Spleen (tissue), 11 donors: ENCODE results near the gene HOXD12. TPM values are rescaled to one million over a fixed set of nuclear protein-coding genes. Genes with fewer than 3 reads are reported as not detected.

Source experiments
- DNase-seq: peaks from one replicate; pipeline ENCODE4 v3.0.0-alpha.2; 2020
- H3K27ac ChIP-seq, 8 donors: fragments of 200-600 bp; sonication (generic) in 7 of 8; 1 replicate in 4 of 8; 2 replicates in 4 of 8; pipeline versions ENCODE4 v1.5.0 to v1.8.0; 2016 to 2021; ENCODE audit warnings: inconsistent platforms in 4 of 8, mild to moderate bottlenecking in 4 of 8, moderate library complexity in 1 of 8
- H3K27me3 ChIP-seq, 7 donors: fragments of 200-600 bp; sonication (generic) in 6 of 7; replicated peaks in 1 of 7; 1 replicate in 4 of 7; 2 replicates in 3 of 7; pipeline versions ENCODE4 v1.5.0 to v1.8.0; 2016 to 2021; ENCODE audit warnings: inconsistent platforms in 3 of 7, mild to moderate bottlenecking in 1 of 7
- H3K36me3 ChIP-seq, 6 donors: fragments of 200-600 bp; sonication (generic) in 5 of 6; 1 replicate in 4 of 6; 2 replicates in 2 of 6; pipeline versions ENCODE4 v1.5.0 to v1.8.0; 2016 to 2021; ENCODE audit warnings: inconsistent platforms in 2 of 6
- H3K4me1 ChIP-seq, 6 donors: fragments of 200-600 bp; sonication (generic) in 5 of 6; 1 replicate in 3 of 6; 2 replicates in 3 of 6; pipeline versions ENCODE4 v1.5.0 to v1.8.0; 2016 to 2021; ENCODE audit warnings: inconsistent platforms in 3 of 6
- H3K4me3 ChIP-seq, 8 donors: fragments of 200-600 bp; sonication (generic) in 7 of 8; 1 replicate in 4 of 8; 2 replicates in 4 of 8; pipeline versions ENCODE4 v1.5.0 to v1.8.0; 2016 to 2021; ENCODE audit warnings: inconsistent platforms in 4 of 8, mild to moderate bottlenecking in 4 of 8, moderate library complexity in 2 of 8
- H3K9me3 ChIP-seq, 8 donors: fragments of 200-600 bp; sonication (generic) in 7 of 8; 1 replicate in 4 of 8; 2 replicates in 4 of 8; pipeline versions ENCODE4 v1.5.0 to v1.8.0; 2016 to 2021; ENCODE audit warnings: inconsistent platforms in 4 of 8
- POLR2A ChIP-seq, 3 donors: fragments of 450-650 bp; IDR thresholded peaks; one replicate each; pipeline ENCODE4 v1.5.1; 2017; ENCODE audit warnings: antibody characterized with exemption in 3 of 3, mild to moderate bottlenecking in 1 of 3
- POLR2AphosphoS5 ChIP-seq, 3 donors: sonication (generic); formaldehyde crosslinking; IDR thresholded peaks; one replicate each; pipeline ENCODE4 v1.5.1; 2017; ENCODE audit warnings: antibody characterized with exemption in 3 of 3
- WGBS, 5 donors: extraction: QIAGEN DNeasy Blood & Tissue Kit in 3 of 5; methylation state at CpG; one replicate each; pipeline versions ENCODE4 v1.1.5 to v1.1.7; 2013 to 2018; 5-methylcytosine and 5-hydroxymethylcytosine counted together
- intact Hi-C: fragments of 100-400 bp; cut with DNase I; formaldehyde crosslinking; loops from one replicate; pipeline ENCODE4 v1.15.0; 2023; ENCODE audit warnings: low total_unique reads
- microRNA-seq, 3 donors: library from miRNA; unstranded; fragments of <30 nt; microRNA quantifications; one replicate each; pipeline versions ENCODE4 to v1.1.0, GENCODE V29; 2019 to 2020
- polyA plus RNA-seq, 3 donors: library from polyadenylated mRNA; stranded (reverse); fragments of 200-250 nt; gene quantifications; one replicate each; pipeline ENCODE4 v1.2.1, GENCODE V29; 2013
- small RNA-seq, 4 donors: library from RNA; depleted of rRNA; stranded (forward); fragments of <200 nt; gene quantifications; one replicate each; pipeline ENCODE3, GENCODE V24; 2016
- total RNA-seq, 7 donors: library from RNA; depleted of rRNA in 3 of 7; stranded (reverse); fragments of >200 nt in 3 of 7; fragmentation: NEBNext Ultra II Directional in 4 of 7; extraction: Animal tissue kit (Norgen Biotek cat#: 25700) in 4 of 7; gene quantifications; one replicate each; pipeline versions ENCODE4 v1.1.0 to v1.2.1, GENCODE V29; 2016 to 2021
- TF ChIP-seq, protein P1 (sequence below), 11 experiments: fragments of 200-600 bp in 7 of 11; fragments of 450-650 bp in 4 of 11; sonication (generic) in 4 of 11; IDR thresholded peaks in 8 of 11; conservative IDR thresholded peaks in 3 of 11; 1 replicate in 7 of 11; 2 replicates in 4 of 11; pipeline versions ENCODE4 v1.4.0 to v1.8.0; 2016 to 2021; ENCODE audit warnings: antibody characterized with exemption in 11 of 11, inconsistent platforms in 4 of 11, mild to moderate bottlenecking in 1 of 11
- donor health status: healthy with polysubstance abuse.
- donor health status: DM: no; HTN: no; CAD: no; lungs with moderate emphysema.
- donor health status: DM: no; HTN: no; CAD: no.
- donor health status: Bipolar disorder and iron deficiency.
- donor health status: healthy.
- donor health status: DM: no; HTN: no; CAD: no.
- donor health status: DM: yes; HTN: yes; CAD: no.

HOXD12 gene
- total and polyA plus RNA-seq, 10 donors, result not detected

DNA sequence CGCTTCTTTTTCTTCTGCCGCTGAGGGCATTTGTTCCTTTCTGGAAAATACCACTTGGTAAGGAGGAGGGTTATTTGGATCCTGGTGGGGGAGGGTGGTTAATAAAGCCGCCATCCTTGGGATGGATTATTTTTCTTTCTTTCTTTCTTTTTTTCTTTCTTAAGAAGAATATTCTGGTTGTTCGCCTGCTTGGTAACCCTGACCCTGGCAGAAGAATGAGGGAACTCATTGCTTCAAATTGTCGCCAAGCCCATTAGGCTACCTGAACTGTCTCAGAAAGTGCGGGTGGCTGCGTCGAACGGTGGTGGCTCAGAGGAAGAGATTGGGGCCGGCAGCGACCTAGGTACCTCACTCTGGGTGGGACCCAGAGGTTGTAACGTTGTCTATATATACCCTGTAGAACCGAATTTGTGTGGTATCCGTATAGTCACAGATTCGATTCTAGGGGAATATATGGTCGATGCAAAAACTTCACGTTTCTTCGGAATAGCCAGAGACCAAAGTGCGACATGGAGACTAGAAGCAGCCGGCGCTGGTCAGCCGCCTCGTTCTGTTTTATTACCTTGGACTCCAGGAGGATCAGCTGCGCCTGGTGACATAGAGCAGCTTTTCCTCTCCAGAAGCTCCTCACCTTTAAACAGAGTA lies 50.5 kb downstream of the HOXD12 start:
- Histone ChIP-seq H3K4me3 (no peak overlapping the region), H3K36me3 (no peaks in the 10 kb centered on the region), H3K27me3 (peaks cover 0 to 100% (median 74%) of the 10 kb centered on the region in 7 donors), H3K4me1 (peaks cover 0 to 25% (median 7%) of the 10 kb centered on the region in 6 donors), H3K27ac (no peak overlapping the region), H3K9me3 (no peaks in the 10 kb centered on the region)
- no peak for DNase-seq
- 31 to 42% (median 33%) methylated on average over 24 of the region's 24 CpGs for WGBS, 5 donors
- intact Hi-C loops, result no loop called here
- no peak for TF ChIP-seq POLR2A (IDR thresholded peaks at IDR 0.05)
- TF ChIP-seq POLR2AphosphoS5 (IDR thresholded peaks at IDR 0.05), result no peak
- TF ChIP-seq, protein P1, sequence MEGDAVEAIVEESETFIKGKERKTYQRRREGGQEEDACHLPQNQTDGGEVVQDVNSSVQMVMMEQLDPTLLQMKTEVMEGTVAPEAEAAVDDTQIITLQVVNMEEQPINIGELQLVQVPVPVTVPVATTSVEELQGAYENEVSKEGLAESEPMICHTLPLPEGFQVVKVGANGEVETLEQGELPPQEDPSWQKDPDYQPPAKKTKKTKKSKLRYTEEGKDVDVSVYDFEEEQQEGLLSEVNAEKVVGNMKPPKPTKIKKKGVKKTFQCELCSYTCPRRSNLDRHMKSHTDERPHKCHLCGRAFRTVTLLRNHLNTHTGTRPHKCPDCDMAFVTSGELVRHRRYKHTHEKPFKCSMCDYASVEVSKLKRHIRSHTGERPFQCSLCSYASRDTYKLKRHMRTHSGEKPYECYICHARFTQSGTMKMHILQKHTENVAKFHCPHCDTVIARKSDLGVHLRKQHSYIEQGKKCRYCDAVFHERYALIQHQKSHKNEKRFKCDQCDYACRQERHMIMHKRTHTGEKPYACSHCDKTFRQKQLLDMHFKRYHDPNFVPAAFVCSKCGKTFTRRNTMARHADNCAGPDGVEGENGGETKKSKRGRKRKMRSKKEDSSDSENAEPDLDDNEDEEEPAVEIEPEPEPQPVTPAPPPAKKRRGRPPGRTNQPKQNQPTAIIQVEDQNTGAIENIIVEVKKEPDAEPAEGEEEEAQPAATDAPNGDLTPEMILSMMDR (IDR thresholded peaks at IDR 0.05 in 8 of 11, conservative IDR thresholded peaks at IDR 0.05 in 3 of 11), result no peak

DNA sequence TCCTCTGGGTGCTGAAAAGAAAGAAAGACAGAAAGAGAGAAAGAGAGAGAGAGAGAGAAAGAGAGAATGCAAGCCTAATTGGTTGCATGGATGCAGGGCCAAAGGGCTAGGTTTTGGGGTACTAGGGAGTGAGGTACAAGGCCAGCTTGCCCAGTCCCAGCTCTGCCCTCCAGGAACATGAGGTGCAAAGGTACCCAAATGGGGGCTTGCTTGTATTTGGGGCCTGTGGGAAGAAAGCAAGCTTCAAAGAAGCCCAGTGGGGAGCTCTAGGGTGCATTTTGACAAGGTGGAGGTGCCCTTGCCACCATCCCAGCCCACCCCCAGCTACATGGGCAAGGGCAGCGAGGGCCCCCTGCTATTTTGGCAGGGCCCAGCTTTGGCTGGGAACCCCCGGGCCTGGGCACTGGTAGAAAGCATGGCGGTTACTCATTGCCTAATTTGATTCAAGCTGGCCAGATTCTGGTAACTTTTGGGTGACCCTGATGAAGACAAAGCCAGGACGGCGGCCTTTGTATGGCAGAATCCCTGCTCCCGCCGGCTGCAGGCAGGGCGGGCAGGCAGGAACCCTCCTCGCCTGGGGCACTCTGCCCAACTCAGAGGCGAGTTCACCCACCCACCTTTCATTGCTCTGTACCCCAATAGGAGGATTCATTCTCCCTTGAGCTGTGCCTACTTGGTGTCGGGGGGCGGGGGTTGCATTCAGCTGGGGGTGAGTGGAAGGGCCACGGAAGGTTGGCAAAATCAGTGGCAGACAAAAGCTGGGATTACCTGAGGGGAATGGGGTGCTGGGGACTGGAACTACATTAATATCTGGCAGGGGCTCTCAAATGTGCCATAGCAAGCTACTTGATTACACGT lies 51.2 kb downstream of the HOXD12 start:
- Histone ChIP-seq H3K9me3 (no peaks in the 10 kb centered on the region), H3K27me3 (peaks cover 0 to 100% (median 82%) of the 10 kb centered on the region in 7 donors), H3K4me3 (peak overlapping the region in 2 of 8 donors; percentile 35 to 59), H3K36me3 (no peaks in the 10 kb centered on the region), H3K27ac (no peak overlapping the region), H3K4me1 (peaks cover 0 to 25% (median 7%) of the 10 kb centered on the region in 6 donors)
- WGBS, 5 donors, result 42 to 56% (median 48%) methylated on average over 11 to 14 of the region's 14 CpGs
- DNase-seq, result no peak
- intact Hi-C loops, result no loop called here
- no peak for TF ChIP-seq POLR2AphosphoS5 (IDR thresholded peaks at IDR 0.05)
- TF ChIP-seq, protein P1 (IDR thresholded peaks at IDR 0.05 in 8 of 11, conservative IDR thresholded peaks at IDR 0.05 in 3 of 11), result no peak
- TF ChIP-seq POLR2A (IDR thresholded peaks at IDR 0.05), result no peak

DNA sequence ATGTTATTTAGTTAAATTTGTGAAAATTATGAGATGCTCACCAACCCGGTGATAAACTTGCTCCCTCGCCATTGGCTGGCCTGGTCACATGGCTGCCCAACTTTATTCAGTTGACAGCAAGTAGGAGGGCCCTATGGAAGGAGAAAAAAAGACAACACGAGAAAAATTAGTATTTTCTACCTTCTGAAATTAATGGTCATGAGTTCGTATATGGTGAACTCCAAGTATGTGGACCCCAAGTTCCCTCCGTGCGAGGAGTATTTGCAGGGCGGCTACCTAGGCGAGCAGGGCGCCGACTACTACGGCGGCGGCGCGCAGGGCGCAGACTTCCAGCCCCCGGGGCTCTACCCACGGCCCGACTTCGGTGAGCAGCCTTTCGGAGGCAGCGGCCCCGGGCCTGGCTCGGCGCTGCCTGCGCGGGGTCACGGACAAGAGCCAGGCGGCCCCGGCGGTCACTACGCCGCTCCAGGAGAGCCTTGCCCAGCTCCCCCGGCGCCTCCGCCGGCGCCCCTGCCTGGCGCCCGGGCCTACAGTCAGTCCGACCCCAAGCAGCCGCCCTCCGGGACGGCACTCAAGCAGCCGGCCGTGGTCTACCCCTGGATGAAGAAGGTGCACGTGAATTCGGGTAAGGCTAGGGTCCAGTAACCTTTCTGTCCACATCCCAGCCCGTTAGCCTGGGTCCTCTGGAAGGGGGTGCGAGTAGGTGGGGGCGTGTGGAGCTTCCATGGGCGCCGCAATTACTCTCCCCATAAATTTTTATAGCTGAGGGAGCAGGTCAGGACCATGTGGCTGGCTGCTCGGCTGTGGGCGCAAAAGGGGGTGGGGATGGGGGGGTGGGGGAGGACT lies 52.1 kb downstream of the HOXD12 start, which contains the start of gene HOXD4:
TSS of gene HOXD4 (plus strand) at position 109 of the 846 bp plus-strand sequence. CDS start at position 193, 84 bp downstream.
- intact Hi-C loops, result no loop called here
- WGBS, 5 donors, result 4 to 16% (median 14%) methylated on average over 32 to 55 of the region's 55 CpGs
- Histone ChIP-seq H3K9me3 (no peaks in the 10 kb centered on the region), H3K4me1 (peaks cover 0 to 29% (median 8%) of the 10 kb centered on the region in 6 donors), H3K27ac (peak within 1 kb of the TSS in 5 of 8 donors; percentile 36 to 60 (median 56)), H3K36me3 (no peaks in the 10 kb centered on the region), H3K4me3 (peak within 1 kb of the TSS in 7 of 8 donors; percentile 1 to 59 (median 8)), H3K27me3 (peaks cover 0 to 100% (median 90%) of the 10 kb centered on the region in 7 donors)
- DNase-seq, result no peak
- TF ChIP-seq POLR2A (IDR thresholded peaks at IDR 0.05), result no peak
- TF ChIP-seq, protein P1 (IDR thresholded peaks at IDR 0.05 in 8 of 11, conservative IDR thresholded peaks at IDR 0.05 in 3 of 11), result no peak
- TF ChIP-seq POLR2AphosphoS5 (IDR thresholded peaks at IDR 0.05), result no peak

Small RNAs within 50 kb of the gene (microRNA-seq; reads per million reads assigned to microRNA genes)
- 20,246 to 23,982 (median 20,719) reads per million in 3 donors for gene MIR10B

Small RNAs within 50 kb of the gene (small RNA-seq; reads per million reads assigned to genes)
- gene MIR10B, result 129,482 to 271,741 (median 218,708) reads per million in 4 donors

Other genes with a start within 250 kb of the HOXD12 start
- 10 to 100 TPM; 15.1 to 31.9 (median 23.6) TPM for gene LNPK, start 97.5 kb upstream of the HOXD12 start, total RNA-seq
- gene LNPK, start 97.5 kb upstream of the HOXD12 start, polyA plus RNA-seq, result 1 to 10 TPM; 2.1 to 3.0 (median 2.5) TPM
- not detected for gene EVX2, start 15.8 kb upstream of the HOXD12 start, total RNA-seq
- gene EVX2, start 15.8 kb upstream of the HOXD12 start, polyA plus RNA-seq, result not detected
- gene HOXD13, start 7.1 kb upstream of the HOXD12 start, total RNA-seq, result not detected
- gene HOXD13, start 7.1 kb upstream of the HOXD12 start, polyA plus RNA-seq, result not detected
- not detected for gene HOXD11, start 7.5 kb downstream of the HOXD12 start, total RNA-seq
- not detected for gene HOXD11, start 7.5 kb downstream of the HOXD12 start, polyA plus RNA-seq
- gene HOXD10, start 17.0 kb downstream of the HOXD12 start, total RNA-seq, result not detected
- under 1 TPM in 1 of 3 donors, not detected in 2; 0.06 TPM for gene HOXD10, start 17.0 kb downstream of the HOXD12 start, polyA plus RNA-seq
- gene HOXD9, start 22.9 kb downstream of the HOXD12 start, total RNA-seq, result 1 to 10 TPM; 1.1 to 4.0 (median 2.9) TPM
- 1 to 10 TPM; 1.2 to 3.6 (median 1.5) TPM for gene HOXD9, start 22.9 kb downstream of the HOXD12 start, polyA plus RNA-seq
- 10 to 100 TPM; 10.5 to 27.0 (median 16.8) TPM for gene HOXD8, start 29.9 kb downstream of the HOXD12 start, total RNA-seq
- gene HOXD8, start 29.9 kb downstream of the HOXD12 start, polyA plus RNA-seq, result 10 to 100 TPM in 1 of 3 donors, 1 to 10 TPM in 2; 4.7 to 15.7 (median 6.0) TPM
- 1 to 10 TPM; 3.9 to 9.8 (median 8.3) TPM for gene HOXD4, start 51.8 kb downstream of the HOXD12 start, total RNA-seq
- gene HOXD4, start 51.8 kb downstream of the HOXD12 start, polyA plus RNA-seq, result 1 to 10 TPM in 2 of 3 donors, under 1 TPM in 1; 0.88 to 5.1 (median 2.1) TPM
- gene HOXD3, start 57.5 kb downstream of the HOXD12 start, total RNA-seq, result 10 to 100 TPM in 2 of 7 donors, 1 to 10 TPM in 5; 4.5 to 15.3 (median 9.8) TPM
- 1 to 10 TPM; 1.2 to 4.4 (median 1.7) TPM for gene HOXD3, start 57.5 kb downstream of the HOXD12 start, polyA plus RNA-seq
- gene HOXD1, start 88.9 kb downstream of the HOXD12 start, total RNA-seq, result 1 to 10 TPM in 6 of 7 donors, under 1 TPM in 1; 0.88 to 4.5 (median 1.4) TPM
- 1 to 10 TPM in 1 of 3 donors, under 1 TPM in 2; 0.49 to 1.4 (median 0.50) TPM for gene HOXD1, start 88.9 kb downstream of the HOXD12 start, polyA plus RNA-seq
- gene MTX2, start 169.6 kb downstream of the HOXD12 start, total RNA-seq, result 10 to 100 TPM; 11.1 to 23.1 (median 15.7) TPM
- 10 to 100 TPM; 31.4 to 33.8 (median 32.7) TPM for gene MTX2, start 169.6 kb downstream of the HOXD12 start, polyA plus RNA-seq